Stimulated activated memory B cell treated with anti-CD40 and anti-IgM and Interleukin-4, amounts not matched to agents 10 μg/mL and 1 μg/mL and 100 μg/mL, for 72 hours (primary cell): ENCODE results near the gene PRKAG1.

Experiments
- ATAC-seq: fragments of 150-1000 bp; cut with Tn5 transposase; 2 replicates; pipeline ENCODE4 v1.10.0; 2021
- H3K27ac Mint-ChIP-seq: one replicate; pipeline ENCODE4 v1.8.0; 2022; ENCODE audit warnings: mild to moderate bottlenecking, mixed read lengths
- H3K27me3 Mint-ChIP-seq: one replicate; pipeline ENCODE4 v1.8.0; 2022; ENCODE audit warnings: mixed read lengths
- H3K36me3 Mint-ChIP-seq: one replicate; pipeline ENCODE4 v1.8.0; 2022; ENCODE audit warnings: mixed read lengths
- H3K4me1 Mint-ChIP-seq: one replicate; pipeline ENCODE4 v1.8.0; 2022; ENCODE audit warnings: mixed read lengths
- H3K4me3 Mint-ChIP-seq: one replicate; pipeline ENCODE4 v1.8.0; 2022; ENCODE audit warnings: mild to moderate bottlenecking, moderate library complexity, mixed read lengths
- H3K9me3 Mint-ChIP-seq: one replicate; pipeline ENCODE4 v1.8.0; 2022; ENCODE audit warnings: mixed read lengths

PRKAG1 gene

DNA sequence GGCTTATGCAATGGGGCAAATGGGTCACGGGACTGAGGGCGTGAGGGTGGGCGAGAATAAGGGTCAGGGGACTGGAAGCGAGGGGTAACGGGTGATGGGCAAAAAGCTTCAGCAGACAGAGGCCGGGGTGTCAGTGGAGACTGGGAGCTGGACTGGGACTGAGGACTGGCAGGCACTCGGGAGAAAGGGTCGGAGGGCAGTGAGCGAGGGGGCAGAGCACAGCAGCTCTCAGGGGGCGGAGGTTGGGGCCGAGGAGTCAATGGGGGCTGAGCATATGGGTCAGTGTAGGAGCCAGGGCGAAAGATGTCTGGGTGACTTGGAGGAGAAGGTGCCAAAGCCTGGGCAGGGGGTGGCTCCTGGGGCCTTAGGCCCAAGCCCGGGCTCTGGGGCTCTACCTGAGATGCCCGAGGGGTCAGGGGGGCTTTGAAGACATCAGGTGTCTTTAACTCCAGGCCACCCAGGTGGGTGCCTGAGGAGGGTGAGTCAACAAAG lies 21.8 kb upstream of the PRKAG1 start:
- Mint-ChIP-seq H3K9me3 (no peaks in the 10 kb centered on the region), H3K27me3 (no peaks in the 10 kb centered on the region), H3K36me3 (peaks cover 86% of the 10 kb centered on the region), H3K4me3 (no peak overlapping the region), H3K4me1 (peaks cover 6% of the 10 kb centered on the region), H3K27ac (no peak overlapping the region)
- no peak for ATAC-seq

DNA sequence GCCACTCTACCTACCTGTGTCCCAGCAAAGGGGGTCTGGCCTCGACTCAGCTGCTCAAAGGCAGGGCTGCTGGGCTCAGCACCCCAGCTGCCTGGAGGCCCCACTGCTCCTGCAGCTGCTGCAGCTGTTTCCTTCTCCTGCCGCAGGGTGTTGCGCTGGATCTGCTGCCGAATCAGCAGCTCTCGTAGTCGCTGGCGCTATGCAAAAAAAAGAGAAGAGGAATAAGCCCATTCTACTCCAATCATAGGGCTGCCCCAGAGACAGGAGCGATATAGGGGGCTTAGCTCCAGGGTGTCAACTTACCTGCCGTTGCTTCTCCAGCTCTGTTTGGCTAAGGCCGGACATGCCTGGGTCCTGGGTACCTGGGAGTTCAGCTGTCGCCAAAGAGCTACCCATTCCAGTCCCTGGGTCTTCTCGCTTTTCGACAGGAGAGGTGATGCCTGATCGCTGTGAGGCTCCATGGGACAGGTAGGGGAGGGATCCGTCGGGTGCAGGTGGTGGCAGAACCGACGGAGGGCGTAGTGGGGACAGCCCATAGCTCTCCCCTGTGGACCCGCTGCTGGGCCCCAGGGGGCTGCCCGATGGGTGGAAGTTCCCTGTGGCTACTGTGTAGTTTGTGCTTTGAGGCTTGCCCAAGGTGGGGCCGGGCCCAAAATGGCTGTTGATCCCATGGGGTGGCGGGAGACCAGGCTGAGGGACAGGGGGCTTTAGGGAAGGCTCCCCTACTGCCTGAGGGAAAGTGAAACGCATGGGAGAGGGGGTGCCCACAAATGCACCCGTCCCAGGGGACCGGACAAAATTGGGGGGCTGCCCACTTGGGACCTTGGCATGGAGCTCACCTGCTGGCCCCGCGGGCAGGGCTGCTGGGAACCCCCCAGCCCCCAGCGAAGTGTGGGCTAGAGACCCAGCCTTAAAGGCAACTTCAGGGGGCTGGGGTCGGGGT lies 21.1 kb upstream of the PRKAG1 start:
- Mint-ChIP-seq H3K9me3 (no peaks in the 10 kb centered on the region), H3K4me3 (no peak overlapping the region), H3K27ac (no peak overlapping the region), H3K36me3 (peaks cover 83% of the 10 kb centered on the region), H3K4me1 (peaks cover 6% of the 10 kb centered on the region), H3K27me3 (no peaks in the 10 kb centered on the region)
- no peak for ATAC-seq

DNA sequence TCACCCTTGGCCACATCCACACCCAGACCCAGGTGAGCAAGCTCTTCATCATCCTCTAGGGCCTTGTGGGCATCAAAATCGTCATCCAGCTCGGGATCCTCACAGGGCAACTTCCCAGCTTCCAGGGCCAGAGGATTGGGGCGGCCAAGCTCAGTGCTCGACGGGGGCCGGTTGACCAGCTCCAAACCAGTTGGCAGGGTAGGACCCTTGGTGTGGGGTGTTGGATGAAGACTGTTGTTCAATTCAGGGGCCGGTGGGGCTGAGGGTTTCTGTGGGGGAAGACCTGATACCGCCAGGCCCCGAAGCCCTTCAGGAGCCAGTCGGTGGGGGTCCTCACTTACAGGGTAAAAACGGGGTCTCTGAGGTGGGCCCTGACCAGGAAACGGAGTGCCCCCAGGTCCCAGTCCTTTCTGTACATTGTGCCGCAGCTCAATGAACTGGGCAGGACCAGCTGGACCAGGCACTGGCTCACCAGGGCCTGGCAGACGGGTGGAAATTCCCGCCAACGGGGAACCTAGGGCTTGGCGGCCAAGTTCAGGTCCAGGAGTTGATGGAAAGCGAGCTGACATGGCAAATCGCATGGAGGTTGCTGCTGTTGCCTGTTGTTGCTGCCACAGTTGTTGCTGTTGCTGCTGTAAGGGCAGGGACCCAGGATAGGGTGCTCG lies 19.8 kb upstream of the PRKAG1 start:
- ATAC-seq, result no peak
- H3K4me3 Mint-ChIP-seq, result no peak overlapping the region
- no peaks in the 10 kb centered on the region for H3K27me3 Mint-ChIP-seq
- H3K4me1 Mint-ChIP-seq, result peaks cover 6% of the 10 kb centered on the region
- H3K9me3 Mint-ChIP-seq, result no peaks in the 10 kb centered on the region
- peaks cover 82% of the 10 kb centered on the region for H3K36me3 Mint-ChIP-seq
- H3K27ac Mint-ChIP-seq, result no peak overlapping the region

DNA sequence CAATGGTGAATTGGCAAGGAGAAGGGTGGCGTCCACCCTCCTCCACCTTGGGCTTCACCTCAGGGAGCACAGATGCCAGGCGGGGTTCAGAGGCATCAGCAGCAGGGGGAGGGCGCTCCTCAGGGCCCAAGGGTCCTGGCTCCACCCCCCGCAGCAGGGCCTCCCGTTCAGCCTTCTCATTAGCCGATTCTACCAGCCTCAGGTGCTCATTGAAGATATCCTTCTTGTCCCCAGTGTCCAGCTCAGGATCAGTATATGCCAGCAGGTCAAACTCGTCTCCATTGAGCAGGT lies 19.3 kb upstream of the PRKAG1 start:
- H3K36me3 Mint-ChIP-seq, result peaks cover 80% of the 10 kb centered on the region
- H3K27ac Mint-ChIP-seq, result no peak overlapping the region
- no peak overlapping the region for H3K4me3 Mint-ChIP-seq
- no peaks in the 10 kb centered on the region for H3K9me3 Mint-ChIP-seq
- H3K4me1 Mint-ChIP-seq, result peaks cover 6% of the 10 kb centered on the region
- no peak for ATAC-seq
- no peaks in the 10 kb centered on the region for H3K27me3 Mint-ChIP-seq

DNA sequence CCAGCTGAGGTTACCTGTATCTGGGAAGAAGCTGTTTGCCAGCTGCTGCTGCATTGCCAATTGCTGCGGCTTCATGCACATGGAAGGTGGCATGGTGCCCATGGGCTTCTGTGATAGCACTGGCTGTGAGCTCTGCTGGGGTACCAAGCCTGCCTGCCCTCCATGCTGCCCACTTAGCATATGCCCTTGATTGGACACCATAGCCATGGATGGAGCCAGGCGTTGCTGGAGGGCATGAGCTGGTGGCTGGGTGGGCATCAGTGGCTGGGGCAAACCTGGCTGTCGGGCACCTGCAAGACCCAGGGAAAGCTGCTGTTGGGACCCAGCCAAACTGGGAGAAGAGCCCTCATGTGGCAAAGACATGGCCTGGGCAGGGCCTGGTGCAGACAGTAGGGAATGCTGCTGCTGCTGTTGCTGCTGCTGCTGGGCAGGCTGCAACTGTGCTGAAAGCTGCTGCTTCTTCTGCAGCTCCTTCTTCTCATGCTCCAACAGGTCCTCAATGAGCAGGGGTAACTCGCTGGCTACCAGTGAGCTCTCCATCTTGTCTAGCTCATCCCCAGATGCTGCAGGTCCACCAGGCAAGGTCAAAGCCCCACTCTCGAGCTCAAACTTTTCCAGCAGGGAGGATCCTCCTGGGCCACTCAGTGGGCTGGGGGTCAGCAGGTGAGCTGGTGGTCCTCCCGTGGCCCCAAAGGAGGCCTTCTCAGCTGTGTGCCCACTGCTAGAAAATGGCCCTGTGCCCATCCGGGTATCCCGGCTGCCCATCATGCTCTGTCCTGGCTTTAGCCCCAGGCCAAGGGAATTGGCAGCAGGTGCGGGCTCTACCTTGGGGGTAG lies 18.8 kb upstream of the PRKAG1 start:
- Mint-ChIP-seq H3K4me3 (no peak overlapping the region), H3K4me1 (peaks cover 6% of the 10 kb centered on the region), H3K9me3 (no peaks in the 10 kb centered on the region), H3K27me3 (no peaks in the 10 kb centered on the region), H3K36me3 (peaks cover 75% of the 10 kb centered on the region), H3K27ac (no peak overlapping the region)
- no peak for ATAC-seq

DNA sequence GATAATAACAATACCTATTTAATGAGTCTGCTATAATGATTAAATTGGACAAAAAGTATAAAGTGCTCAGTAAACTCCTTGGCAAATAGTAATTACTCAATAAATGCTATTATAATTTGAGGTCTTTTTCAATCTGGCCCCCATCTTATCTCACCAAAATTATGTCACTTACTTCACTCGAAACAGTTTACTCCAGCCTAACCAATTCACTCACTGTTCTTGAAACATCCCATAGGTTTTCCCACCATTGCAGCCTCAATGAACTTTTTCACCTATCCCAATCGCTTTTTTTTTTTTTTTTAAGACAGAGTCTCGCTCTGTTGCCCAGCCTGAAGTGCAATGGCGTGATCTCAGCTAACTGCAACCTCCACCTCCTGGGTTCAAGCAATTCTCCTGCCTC lies 17.5 kb upstream of the PRKAG1 start:
- H3K27ac Mint-ChIP-seq, result no peak overlapping the region
- ATAC-seq, result no peak
- H3K36me3 Mint-ChIP-seq, result peaks cover 70% of the 10 kb centered on the region
- H3K4me3 Mint-ChIP-seq, result no peak overlapping the region
- H3K27me3 Mint-ChIP-seq, result no peaks in the 10 kb centered on the region
- no peaks in the 10 kb centered on the region for H3K9me3 Mint-ChIP-seq
- peaks cover 6% of the 10 kb centered on the region for H3K4me1 Mint-ChIP-seq

DNA sequence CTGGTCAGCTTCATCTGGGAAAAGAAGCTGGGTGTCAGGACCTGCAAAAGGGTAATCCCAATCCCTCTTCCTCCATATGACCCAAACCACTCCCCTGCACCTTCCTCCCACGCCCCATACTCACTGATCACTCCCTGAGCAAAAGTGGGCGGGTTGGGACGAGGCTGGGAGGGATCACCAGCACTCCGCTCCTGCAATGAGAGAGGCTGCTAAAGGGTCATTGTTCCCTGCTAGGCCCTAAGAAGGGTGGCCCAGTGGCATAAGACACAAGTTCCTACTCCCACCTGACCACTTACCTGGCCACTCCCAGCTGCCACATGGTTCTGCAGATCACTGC lies 15.7 kb upstream of the PRKAG1 start:
- H3K9me3 Mint-ChIP-seq, result no peaks in the 10 kb centered on the region
- peaks cover 6% of the 10 kb centered on the region for H3K4me1 Mint-ChIP-seq
- H3K27ac Mint-ChIP-seq, result peak overlapping the region; percentile 52
- H3K4me3 Mint-ChIP-seq, result no peak overlapping the region
- no peak for ATAC-seq
- no peaks in the 10 kb centered on the region for H3K27me3 Mint-ChIP-seq
- H3K36me3 Mint-ChIP-seq, result peaks cover 56% of the 10 kb centered on the region

DNA sequence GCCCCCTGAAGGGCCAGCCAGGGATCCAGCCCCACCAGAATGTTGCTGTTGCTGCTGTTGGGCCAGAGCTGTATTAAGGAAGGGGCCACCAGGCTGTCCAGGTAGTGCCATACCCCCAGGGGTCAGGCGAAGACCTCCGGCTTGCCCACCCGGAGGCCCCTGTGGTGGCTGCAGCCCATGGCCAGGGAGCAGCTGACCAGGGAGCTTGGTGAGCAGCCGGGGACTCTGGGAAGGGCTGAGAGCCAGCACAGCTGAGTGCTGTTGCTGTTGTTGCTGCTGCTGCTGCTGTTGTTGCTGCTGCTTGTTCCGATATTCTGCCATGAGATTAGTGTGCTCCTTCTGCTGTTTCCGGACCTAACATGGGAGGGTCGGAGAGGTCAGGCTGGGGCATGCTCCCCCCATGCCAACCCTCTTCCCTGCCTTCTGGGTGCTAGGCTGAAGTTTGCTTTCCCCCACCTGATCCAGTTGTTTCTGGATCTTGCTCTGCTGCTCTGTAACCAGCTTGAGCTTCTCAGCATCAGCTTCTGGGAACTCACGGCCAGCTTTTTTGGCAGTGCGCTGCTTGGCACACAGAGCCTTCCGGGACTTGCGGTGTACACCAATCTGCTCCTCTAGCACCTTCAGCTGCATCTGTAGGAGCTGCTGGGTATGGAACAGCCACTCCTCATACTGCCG lies 15.2 kb upstream of the PRKAG1 start:
- no peaks in the 10 kb centered on the region for H3K27me3 Mint-ChIP-seq

DNA sequence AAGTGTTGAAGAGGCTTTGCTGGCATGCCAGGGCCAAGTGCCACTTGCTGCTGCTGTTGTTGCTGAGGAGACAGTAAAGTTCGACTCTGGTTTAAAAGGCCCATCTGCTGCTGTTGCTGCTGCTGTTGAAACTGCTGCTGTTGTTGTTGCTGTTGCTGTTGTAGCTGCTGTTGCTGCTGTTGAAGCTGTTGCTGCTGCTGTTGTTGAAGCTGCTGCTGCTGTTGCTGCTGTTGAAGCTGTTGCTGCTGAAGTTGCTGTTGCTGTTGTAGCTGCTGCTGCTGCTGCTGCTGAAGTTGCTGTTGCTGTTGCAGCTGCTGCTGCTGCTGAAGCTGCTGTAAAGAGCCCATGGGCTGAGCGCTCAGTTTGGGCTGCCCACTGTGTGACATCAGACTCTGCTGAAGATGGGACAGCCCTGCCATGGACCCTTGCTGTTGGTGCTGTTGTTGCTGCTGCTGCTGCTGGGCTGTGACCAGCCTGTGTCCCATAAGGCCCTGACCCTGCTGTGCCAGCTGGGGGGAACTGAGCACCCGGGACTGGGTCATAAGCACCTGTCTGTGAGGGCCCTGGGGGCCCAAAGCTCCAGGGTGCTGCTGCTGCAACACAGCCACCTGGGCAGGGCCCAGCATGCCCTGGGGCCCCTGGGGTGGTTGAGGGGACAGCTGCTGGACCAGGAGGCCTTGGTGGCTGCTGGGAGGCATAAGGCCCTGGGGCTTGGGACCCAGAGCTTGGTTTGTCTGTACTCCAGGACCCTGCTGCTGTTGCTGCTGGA lies 14.3 kb upstream of the PRKAG1 start:
- H3K36me3 Mint-ChIP-seq, result peaks cover 53% of the 10 kb centered on the region
- H3K4me3 Mint-ChIP-seq, result no peak overlapping the region
- no peaks in the 10 kb centered on the region for H3K27me3 Mint-ChIP-seq
- no peaks in the 10 kb centered on the region for H3K4me1 Mint-ChIP-seq
- ATAC-seq, result no peak
- H3K9me3 Mint-ChIP-seq, result no peaks in the 10 kb centered on the region
- H3K27ac Mint-ChIP-seq, result peak overlapping the region; percentile 52

More for the DNA sequence above, 15.2 kb upstream of the PRKAG1 start:
- peaks cover 2% of the 10 kb centered on the region for H3K4me1 Mint-ChIP-seq
- H3K9me3 Mint-ChIP-seq, result no peaks in the 10 kb centered on the region
- H3K36me3 Mint-ChIP-seq, result peaks cover 52% of the 10 kb centered on the region
- peak overlapping the region; percentile 52 for H3K27ac Mint-ChIP-seq
- H3K4me3 Mint-ChIP-seq, result no peak overlapping the region
- ATAC-seq, result no peak

DNA sequence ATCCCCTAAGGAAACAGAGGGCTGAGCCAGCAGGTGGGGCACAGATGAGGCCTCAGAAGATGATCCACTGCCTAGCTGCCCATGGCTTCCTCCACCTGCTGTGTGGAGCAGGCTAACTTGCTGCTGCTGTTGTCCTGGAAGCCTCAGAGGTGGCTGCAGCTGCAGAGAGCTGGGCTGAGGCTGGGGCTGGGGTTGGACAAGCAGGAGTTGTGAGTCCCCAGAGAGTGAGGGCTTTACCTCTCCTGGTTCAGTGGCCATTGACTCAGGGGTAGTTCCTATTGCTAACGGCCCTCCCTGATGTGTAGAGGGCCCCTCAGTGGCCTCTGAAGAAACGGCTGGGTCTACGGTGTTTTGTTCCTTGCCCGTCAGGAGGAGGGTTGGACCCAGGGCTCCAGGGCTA lies 13.7 kb upstream of the PRKAG1 start:
- no peaks in the 10 kb centered on the region for H3K27me3 Mint-ChIP-seq
- H3K4me3 Mint-ChIP-seq, result no peak overlapping the region
- H3K36me3 Mint-ChIP-seq, result peaks cover 59% of the 10 kb centered on the region
- H3K4me1 Mint-ChIP-seq, result no peaks in the 10 kb centered on the region
- H3K27ac Mint-ChIP-seq, result no peak overlapping the region
- no peaks in the 10 kb centered on the region for H3K9me3 Mint-ChIP-seq
- no peak for ATAC-seq

DNA sequence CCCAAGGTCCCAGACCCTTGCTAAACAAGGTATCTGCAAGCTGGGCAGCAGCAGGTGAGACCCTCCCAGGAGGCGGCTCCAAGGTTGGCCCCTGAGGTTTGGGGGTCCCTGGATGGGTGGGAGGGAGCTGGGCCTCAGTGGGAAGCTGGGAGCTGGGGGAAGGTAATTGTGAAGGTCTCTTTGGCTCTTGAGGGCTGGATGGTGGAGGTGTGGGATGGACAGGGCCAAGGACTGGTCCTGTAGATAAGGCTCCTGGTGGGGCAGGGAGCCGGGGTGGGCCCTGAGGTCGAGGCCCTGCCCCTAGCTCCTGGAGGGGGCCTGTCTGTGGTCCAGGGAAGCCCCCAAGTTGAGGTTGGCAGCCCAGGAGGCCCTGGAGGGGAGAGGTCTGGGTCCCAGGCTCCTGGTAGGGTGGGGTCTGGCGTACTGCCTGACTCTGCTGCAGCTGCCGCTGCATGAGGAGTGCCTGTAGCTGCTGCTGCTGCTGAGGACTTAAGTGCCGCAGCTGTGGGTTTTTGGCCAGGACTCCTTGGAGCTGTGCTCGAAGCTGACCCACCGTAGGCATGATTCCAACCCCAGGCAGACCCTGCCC lies 13.1 kb upstream of the PRKAG1 start:
- H3K4me1 Mint-ChIP-seq, result no peaks in the 10 kb centered on the region
- no peaks in the 10 kb centered on the region for H3K27me3 Mint-ChIP-seq
- no peak overlapping the region for H3K4me3 Mint-ChIP-seq
- no peaks in the 10 kb centered on the region for H3K9me3 Mint-ChIP-seq
- H3K27ac Mint-ChIP-seq, result no peak overlapping the region
- ATAC-seq, result no peak
- peaks cover 59% of the 10 kb centered on the region for H3K36me3 Mint-ChIP-seq

GRCh38 chr12:49030714-49031572 lies 12.4 kb upstream of the PRKAG1 start:
- Mint-ChIP-seq H3K4me3 (no peak overlapping the region), H3K4me1 (no peaks in the 10 kb centered on the region), H3K9me3 (no peaks in the 10 kb centered on the region), H3K27ac (peak overlapping the region; percentile 55), H3K27me3 (no peaks in the 10 kb centered on the region), H3K36me3 (peaks cover 60% of the 10 kb centered on the region)
- ATAC-seq, result no peak

DNA sequence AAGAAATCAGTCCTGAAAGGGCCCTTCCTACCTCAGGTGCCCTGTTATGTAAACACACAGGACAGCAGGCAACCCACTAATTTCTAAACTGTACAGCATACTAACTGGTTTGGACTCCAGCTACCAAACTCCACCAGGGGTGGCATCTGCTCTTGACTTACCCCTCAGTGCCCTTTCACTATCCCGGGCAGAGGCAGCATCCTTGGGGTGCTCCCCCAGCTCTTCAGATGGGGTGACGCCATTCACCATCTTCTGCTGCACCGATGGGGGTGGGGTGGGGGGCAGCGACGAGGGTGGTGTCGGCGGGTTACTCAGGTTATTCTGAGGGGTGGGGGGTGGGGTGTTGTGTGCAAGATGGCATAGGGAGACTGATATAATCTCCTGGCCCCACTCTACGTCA lies 11.5 kb upstream of the PRKAG1 start:
- no peaks in the 10 kb centered on the region for H3K27me3 Mint-ChIP-seq
- no peaks in the 10 kb centered on the region for H3K9me3 Mint-ChIP-seq
- no peak for ATAC-seq
- no peak overlapping the region for H3K27ac Mint-ChIP-seq
- H3K4me3 Mint-ChIP-seq, result no peak overlapping the region
- H3K36me3 Mint-ChIP-seq, result peaks cover 57% of the 10 kb centered on the region
- H3K4me1 Mint-ChIP-seq, result no peaks in the 10 kb centered on the region
